Thyroid gland (tissue), 4 donors: ENCODE measurements around the gene ALDH1L1. TPM values are rescaled to one million over a fixed set of nuclear protein-coding genes. Genes with fewer than 3 reads are reported as not detected.

Source experiments
- DNase-seq, 2 donors: peaks; one replicate each; pipeline ENCODE4 v3.0.0-alpha.2; 2019
- H3K27ac ChIP-seq, 3 donors: fragments of 200-600 bp; sonication (generic); 1 replicate in 2 of 3; 2 replicates in 1 of 3; pipeline ENCODE4 v1.5.1; 2016 to 2019; ENCODE audit warnings: mild to moderate bottlenecking in 1 of 3, moderate library complexity in 1 of 3
- H3K27me3 ChIP-seq: fragments of 200-600 bp; sonication (generic); one replicate; pipeline ENCODE4 v1.5.1; 2019
- H3K36me3 ChIP-seq, 2 donors: fragments of 200-600 bp; sonication (generic); one replicate each; pipeline ENCODE4 v1.5.1; 2016 to 2019
- H3K4me1 ChIP-seq, 2 donors: fragments of 200-600 bp; sonication (generic); one replicate each; pipeline ENCODE4 v1.5.1; 2017 to 2019
- H3K4me3 ChIP-seq, 3 donors: fragments of 200-600 bp; sonication (generic); replicated peaks in 1 of 3; 1 replicate in 2 of 3; 2 replicates in 1 of 3; pipeline ENCODE4 v1.5.1; 2016; ENCODE audit warnings: mild to moderate bottlenecking in 1 of 3
- H3K9me3 ChIP-seq: fragments of 200-600 bp; sonication (generic); one replicate; pipeline ENCODE4 v1.5.1; 2017
- POLR2A ChIP-seq, 2 donors: fragments of 450-650 bp; IDR thresholded peaks; one replicate each; pipeline ENCODE4 v1.6.1; 2017; ENCODE audit warnings: antibody characterized with exemption in 2 of 2, mild to moderate bottlenecking in 2 of 2, moderate library complexity in 1 of 2
- WGBS, 2 donors: methylation state at CpG; one replicate each; pipeline ENCODE4 v1.1.5; 2017; 5-methylcytosine and 5-hydroxymethylcytosine counted together
- intact Hi-C: fragments of 100-400 bp; cut with DNase I; formaldehyde crosslinking; loops from one replicate; pipeline ENCODE4 v1.15.1; 2023
- total RNA-seq, 4 donors: library from RNA; depleted of rRNA; stranded (reverse); fragments of >200 nt; gene quantifications; one replicate each; pipeline ENCODE4 v1.2.3, GENCODE V29; 2016
- TF ChIP-seq, protein P1 (sequence below), 6 experiments: fragments of 200-600 bp in 3 of 6; fragments of 450-650 bp in 3 of 6; sonication (generic) in 3 of 6; IDR thresholded peaks; one replicate each; pipeline ENCODE4 v1.5.1; 2016 to 2019; ENCODE audit warnings: antibody characterized with exemption in 6 of 6, mild to moderate bottlenecking in 2 of 6, inconsistent platforms in 1 of 6, moderate library complexity in 1 of 6

Gene ALDH1L1
- total RNA-seq, 4 donors from 2014 or later, result 2.1 to 12.1 (median 6.1) TPM

DNA sequence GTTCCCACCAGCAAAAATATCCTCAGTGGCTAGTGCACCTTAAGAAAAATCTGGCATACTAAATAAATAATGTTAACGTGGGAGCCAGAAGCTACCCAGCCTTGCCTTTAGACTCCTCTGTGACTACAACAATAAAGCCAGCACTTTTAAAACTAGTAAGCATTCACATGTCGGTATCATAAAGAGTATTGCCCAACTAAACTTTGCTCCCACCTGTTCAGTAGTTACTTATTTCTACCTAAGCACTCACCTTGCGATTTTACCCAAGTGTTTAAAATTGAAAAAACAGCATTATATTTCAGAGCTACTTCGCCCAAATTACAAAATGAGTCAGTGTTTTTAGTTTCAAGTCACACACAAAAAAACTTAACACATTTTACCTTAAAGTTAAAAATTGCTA is 12.8 kb downstream of the ALDH1L1 start:
- TF ChIP-seq, protein P1, sequence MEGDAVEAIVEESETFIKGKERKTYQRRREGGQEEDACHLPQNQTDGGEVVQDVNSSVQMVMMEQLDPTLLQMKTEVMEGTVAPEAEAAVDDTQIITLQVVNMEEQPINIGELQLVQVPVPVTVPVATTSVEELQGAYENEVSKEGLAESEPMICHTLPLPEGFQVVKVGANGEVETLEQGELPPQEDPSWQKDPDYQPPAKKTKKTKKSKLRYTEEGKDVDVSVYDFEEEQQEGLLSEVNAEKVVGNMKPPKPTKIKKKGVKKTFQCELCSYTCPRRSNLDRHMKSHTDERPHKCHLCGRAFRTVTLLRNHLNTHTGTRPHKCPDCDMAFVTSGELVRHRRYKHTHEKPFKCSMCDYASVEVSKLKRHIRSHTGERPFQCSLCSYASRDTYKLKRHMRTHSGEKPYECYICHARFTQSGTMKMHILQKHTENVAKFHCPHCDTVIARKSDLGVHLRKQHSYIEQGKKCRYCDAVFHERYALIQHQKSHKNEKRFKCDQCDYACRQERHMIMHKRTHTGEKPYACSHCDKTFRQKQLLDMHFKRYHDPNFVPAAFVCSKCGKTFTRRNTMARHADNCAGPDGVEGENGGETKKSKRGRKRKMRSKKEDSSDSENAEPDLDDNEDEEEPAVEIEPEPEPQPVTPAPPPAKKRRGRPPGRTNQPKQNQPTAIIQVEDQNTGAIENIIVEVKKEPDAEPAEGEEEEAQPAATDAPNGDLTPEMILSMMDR (IDR thresholded peaks at IDR 0.05), result no peak
- TF ChIP-seq POLR2A (IDR thresholded peaks at IDR 0.05), result no peak
- H3K4me3 ChIP-seq, result no peak overlapping the region
- no peak overlapping the region for H3K27ac ChIP-seq
- no peak for DNase-seq
- 73 to 81% methylated on average over 4 of the region's 4 CpGs for WGBS, 2 donors
- H3K27me3 ChIP-seq, result peaks cover 3% of the 10 kb centered on the region
- H3K4me1 ChIP-seq, result no peaks in the 10 kb centered on the region
- intact Hi-C loops, result no loop called here
- H3K36me3 ChIP-seq, result no peaks in the 10 kb centered on the region
- H3K9me3 ChIP-seq, result no peaks in the 10 kb centered on the region

DNA sequence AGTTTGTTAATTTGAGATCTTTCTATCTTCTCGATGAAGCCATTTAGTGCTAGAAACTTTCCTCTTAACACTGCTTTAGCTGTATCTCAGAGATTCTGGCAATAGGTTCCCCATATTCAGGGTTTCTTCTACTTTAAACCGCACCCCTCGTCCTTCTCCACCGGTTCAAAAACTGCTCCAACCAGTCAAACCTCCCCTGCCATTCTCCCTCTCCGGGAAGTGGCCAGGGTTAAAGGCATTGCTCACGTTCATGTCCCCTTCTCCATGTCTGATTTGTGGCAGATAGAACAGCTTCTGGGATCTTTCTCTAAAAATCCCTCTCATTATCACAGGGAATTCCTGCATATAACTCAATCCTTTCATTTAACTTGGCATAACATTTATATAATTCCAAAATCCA is 14.4 kb downstream of the ALDH1L1 start:
- Histone ChIP-seq H3K9me3 (no peaks in the 10 kb centered on the region), H3K27ac (no peak overlapping the region), H3K4me3 (no peak overlapping the region), H3K27me3 (peaks cover 3% of the 10 kb centered on the region), H3K36me3 (no peaks in the 10 kb centered on the region), H3K4me1 (no peaks in the 10 kb centered on the region)
- intact Hi-C loops, result no loop called here
- DNase-seq, result no peak
- TF ChIP-seq, protein P1 (IDR thresholded peaks at IDR 0.05), result no peak
- no peak for TF ChIP-seq POLR2A (IDR thresholded peaks at IDR 0.05)
- WGBS, 2 donors, result 57 to 61% methylated on average over 6 of the region's 6 CpGs

DNA sequence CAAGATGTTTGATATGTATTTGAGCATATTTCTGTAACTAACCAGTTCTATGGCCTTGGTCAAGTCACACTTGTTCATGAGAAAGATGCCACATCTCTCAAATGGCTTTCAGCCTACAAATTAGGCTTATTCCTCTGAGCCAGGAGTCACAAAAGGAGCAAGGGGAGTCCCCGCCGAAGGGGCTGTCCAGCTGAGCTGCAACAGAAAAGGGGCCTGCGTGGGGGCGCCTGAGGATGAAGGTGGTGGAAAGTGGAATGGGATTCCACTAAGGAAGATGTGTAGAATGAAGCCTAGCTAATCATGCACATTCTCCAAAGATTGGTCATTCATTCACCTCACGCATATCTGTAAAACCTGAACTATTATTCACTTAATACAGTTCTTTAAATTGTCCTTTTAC is 19.1 kb downstream of the ALDH1L1 start:
- WGBS, 2 donors, result 94 to 95% methylated on average over 5 of the region's 5 CpGs
- Histone ChIP-seq H3K36me3 (no peaks in the 10 kb centered on the region), H3K4me3 (no peak overlapping the region), H3K4me1 (no peaks in the 10 kb centered on the region), H3K27ac (no peak overlapping the region), H3K27me3 (no peaks in the 10 kb centered on the region), H3K9me3 (no peaks in the 10 kb centered on the region)
- no peak for DNase-seq
- intact Hi-C loops, result no loop called here
- TF ChIP-seq POLR2A (IDR thresholded peaks at IDR 0.05), result no peak
- TF ChIP-seq, protein P1 (IDR thresholded peaks at IDR 0.05), result no peak

DNA sequence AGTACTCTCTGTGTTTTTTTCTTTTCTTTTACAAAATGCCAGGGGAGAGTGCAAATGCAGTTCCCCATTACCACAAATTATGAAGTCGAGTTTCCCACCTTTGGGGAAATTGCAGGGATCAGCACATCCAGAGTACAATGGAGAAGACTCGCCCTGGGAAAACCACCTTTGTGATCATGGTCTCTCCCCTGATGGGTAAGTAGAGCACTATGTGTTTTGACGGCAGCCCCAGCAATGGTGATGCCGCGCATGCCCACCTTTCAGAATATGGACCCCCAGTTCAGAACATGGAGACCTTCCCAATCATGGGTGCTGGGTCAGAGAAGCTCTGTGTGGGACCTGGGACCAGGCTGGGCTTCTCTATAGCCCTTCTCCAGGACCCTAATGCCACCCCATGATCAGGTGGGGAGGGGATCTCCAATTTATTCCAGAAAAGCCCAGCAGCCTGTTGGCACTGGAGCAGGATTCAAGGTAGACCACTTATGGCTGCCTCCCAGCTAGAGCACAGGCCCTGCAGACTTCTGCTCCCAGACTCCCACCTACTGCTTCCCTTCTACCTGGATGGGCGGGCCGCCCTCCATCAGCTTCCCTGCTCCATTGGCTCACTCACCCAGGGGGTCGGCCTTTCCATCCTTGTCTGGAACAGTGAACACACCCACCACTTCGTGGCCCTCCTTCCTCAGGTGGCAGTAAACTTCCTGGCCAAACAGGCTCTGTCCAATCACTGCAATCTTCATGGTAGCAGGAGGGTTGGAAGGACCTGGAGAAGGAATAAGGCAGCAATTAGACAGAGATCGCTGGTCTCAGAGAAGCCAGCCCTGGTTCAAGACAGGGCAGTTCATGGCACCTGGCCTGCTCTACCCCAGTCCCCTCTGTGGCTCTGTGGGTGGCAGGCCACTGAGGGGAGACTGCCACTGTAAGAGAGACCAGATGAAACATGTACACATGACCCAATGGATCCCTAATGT is 19.9 kb downstream of the ALDH1L1 start:
- no peak overlapping the region for H3K4me3 ChIP-seq
- TF ChIP-seq POLR2A (IDR thresholded peaks at IDR 0.05), result no peak
- H3K27ac ChIP-seq, result no peak overlapping the region
- intact Hi-C loops, result no loop called here
- 90 to 92% methylated on average over 10 of the region's 10 CpGs for WGBS, 2 donors
- DNase-seq, result no peak
- no peaks in the 10 kb centered on the region for H3K9me3 ChIP-seq
- no peaks in the 10 kb centered on the region for H3K4me1 ChIP-seq
- H3K27me3 ChIP-seq, result no peaks in the 10 kb centered on the region
- H3K36me3 ChIP-seq, result no peaks in the 10 kb centered on the region

DNA sequence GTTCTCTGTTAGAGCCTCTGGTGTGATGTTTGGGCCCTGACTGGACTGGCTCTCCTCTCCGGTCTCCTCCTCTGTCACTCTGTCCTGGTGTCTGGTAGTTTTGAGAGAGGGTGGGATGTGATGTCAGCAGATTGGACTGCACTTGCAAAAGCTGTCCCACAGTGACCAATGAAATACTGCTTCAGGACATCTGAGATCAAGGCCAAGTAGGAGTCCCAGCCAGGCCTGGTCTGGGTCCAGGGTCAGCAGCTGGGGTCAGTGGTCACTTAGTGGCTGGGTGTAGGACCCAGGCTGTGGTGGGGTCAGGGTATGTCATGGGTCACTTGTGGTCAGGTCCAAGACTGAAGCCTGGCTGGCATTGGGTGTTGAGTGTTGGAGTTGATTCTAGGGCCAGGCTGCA is 20.9 kb downstream of the ALDH1L1 start:
- intact Hi-C loops, result no loop called here
- no peaks in the 10 kb centered on the region for H3K36me3 ChIP-seq
- H3K4me3 ChIP-seq, result no peak overlapping the region
- H3K4me1 ChIP-seq, result no peaks in the 10 kb centered on the region
- no peaks in the 10 kb centered on the region for H3K9me3 ChIP-seq
- H3K27me3 ChIP-seq, result no peaks in the 10 kb centered on the region
- 90 to 93% methylated on average over 1 of the region's 1 CpG for WGBS, 2 donors
- no peak overlapping the region for H3K27ac ChIP-seq
- no peak for DNase-seq
- TF ChIP-seq, protein P1 (IDR thresholded peaks at IDR 0.05), result no peak
- no peak for TF ChIP-seq POLR2A (IDR thresholded peaks at IDR 0.05)
